Activated naive CD4-positive, alpha-beta T cell treated with anti-CD3 and anti-CD28 coated beads, Interleukin-2, amount 10 ng/mL, durations not matched to agents 7 days and 5 days (primary cell): ENCODE measurements around the gene NDUFA8.
A peak's percentile ranks its signal among the peaks of the same experiment; 100 is the strongest.

ENCODE experiments used
- CTCF ChIA-PET: fragments of 350-600 bp; sonication (Branson Sonifier 250); formaldehyde crosslinking; loops from one replicate; lab custom pipeline; 2021; ENCODE audit warnings: antibody characterized with exemption; lab: Charles Lee
- DNase-seq: peaks from one replicate; pipeline ENCODE4 v3.0.0-alpha.2; 2020
- H3K27ac Mint-ChIP-seq: one replicate; pipeline ENCODE4 v1.8.0; 2021; ENCODE audit warnings: mild to moderate bottlenecking, moderate library complexity, mixed read lengths
- H3K27me3 Mint-ChIP-seq: one replicate; pipeline ENCODE4 v1.8.0; 2021; ENCODE audit warnings: mild to moderate bottlenecking, mixed read lengths
- H3K36me3 Mint-ChIP-seq: one replicate; pipeline ENCODE4 v1.8.0; 2021; ENCODE audit warnings: mixed read lengths
- H3K4me1 Mint-ChIP-seq: one replicate; pipeline ENCODE4 v1.8.0; 2021; ENCODE audit warnings: mixed read lengths
- H3K4me3 Mint-ChIP-seq: one replicate; pipeline ENCODE4 v1.8.0; 2021; ENCODE audit warnings: mild to moderate bottlenecking, moderate library complexity, mixed read lengths
- H3K9me3 Mint-ChIP-seq: one replicate; pipeline ENCODE4 v1.8.0; 2021; ENCODE audit warnings: mixed read lengths

The NDUFA8 gene

DNA sequence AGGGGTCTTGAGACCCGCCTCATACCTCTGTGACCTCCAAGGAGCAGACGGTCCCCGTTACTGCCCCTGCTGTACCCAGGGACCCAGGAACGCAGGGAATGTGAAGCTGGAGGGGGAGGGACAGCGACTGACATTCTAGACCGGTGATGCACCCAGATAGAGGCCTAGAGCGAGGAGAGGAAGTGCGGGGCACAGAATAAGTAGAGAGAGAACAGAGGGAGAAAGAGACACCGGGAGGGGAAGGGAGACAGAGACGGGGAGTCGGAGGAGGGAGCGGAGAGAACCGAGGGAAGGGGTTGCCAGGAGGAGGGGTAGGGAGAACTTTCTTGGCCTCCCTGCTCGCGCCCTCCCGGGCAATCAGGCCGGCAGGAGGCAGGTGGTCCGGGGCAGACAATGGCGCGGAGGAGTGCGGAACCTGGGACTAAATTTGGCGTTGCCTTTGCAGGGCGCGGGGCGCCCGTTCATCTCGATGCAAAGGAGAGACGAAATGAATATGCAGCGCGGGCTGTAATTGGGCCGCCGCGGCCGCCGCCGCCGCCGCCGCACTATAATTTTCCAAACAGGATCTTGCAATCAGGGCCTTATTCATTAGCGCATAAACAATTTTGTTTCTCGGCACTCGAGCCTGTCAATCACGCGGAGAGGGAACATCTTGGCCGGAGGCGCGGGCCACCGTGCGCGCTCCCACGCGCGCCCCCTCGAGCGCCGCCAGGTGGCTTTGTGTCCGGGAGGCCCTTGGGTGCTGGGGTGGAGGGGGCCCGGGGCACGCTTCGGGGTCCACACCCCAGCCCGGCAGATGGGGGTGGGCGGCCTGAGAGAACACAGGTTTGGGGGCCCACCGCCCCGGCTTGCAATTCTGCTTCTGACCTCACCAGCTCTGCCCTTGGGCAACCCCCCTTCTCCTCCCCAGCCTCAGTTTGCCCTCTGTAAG, 33.0 kb downstream of the NDUFA8 start:
- DNase-seq, result no peak
- Mint-ChIP-seq H3K36me3 (no peaks in the 10 kb centered on the region), H3K27ac (no peak overlapping the region), H3K27me3 (peaks cover 83% of the 10 kb centered on the region), H3K9me3 (no peaks in the 10 kb centered on the region), H3K4me1 (peaks cover 18% of the 10 kb centered on the region), H3K4me3 (peak overlapping the region; percentile 22)
- CTCF ChIA-PET, result interaction anchor here (0.7 to 17.1 kb wide), 13 partner anchors 16 to 327 kb away, joined by 3 to 303 read pairs (median 5); no protein-coding TSS in a partner anchor

DNA sequence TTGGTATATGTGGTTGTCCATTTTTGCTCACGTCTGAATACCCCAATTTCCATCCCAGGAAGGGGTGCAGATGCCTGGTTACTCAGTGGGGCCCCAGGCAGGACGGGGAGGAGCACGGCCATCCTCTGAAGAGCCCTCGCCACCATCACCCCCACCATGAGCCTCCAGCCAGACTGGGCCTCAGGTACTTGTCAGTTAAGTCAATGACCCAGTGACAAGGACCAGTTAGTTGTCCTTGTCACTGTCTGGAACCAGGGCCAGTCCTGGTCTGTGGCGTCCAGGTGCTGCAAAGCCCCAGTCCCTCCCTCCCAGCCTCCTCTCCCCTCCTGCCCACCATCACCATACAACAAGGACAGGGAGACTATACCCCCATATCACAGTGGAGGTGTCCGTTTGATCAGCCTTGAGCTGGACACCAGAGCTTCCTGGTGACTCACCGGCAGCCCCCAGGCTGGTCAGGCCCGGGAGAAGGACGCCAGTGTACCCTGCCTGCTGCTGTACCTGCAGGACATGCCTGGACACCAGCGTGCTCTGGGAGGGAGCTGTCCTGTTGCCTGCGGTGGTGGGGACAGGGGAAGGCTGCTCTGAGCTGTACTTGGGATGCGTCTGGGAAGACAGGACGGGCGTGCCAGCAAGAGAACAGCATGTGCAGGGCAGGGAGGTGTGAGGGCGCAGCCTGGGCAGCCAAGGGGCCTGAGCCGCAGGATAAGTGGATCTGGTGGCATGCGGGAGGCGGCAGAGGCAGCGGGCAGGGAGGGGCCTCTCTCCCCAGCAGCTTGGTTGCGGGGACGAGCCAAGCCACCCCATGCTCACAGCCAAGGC, 33.9 kb downstream of the NDUFA8 start:
- no peaks in the 10 kb centered on the region for H3K9me3 Mint-ChIP-seq
- CTCF ChIA-PET, result interaction anchor here (0.7 to 17.1 kb wide), 28 partner anchors 10 to 687 kb away, joined by 3 to 303 read pairs (median 6); no protein-coding TSS in a partner anchor
- DNase-seq, result no peak
- peaks cover 75% of the 10 kb centered on the region for H3K27me3 Mint-ChIP-seq
- H3K36me3 Mint-ChIP-seq, result no peaks in the 10 kb centered on the region
- H3K27ac Mint-ChIP-seq, result no peak overlapping the region
- H3K4me1 Mint-ChIP-seq, result peaks cover 18% of the 10 kb centered on the region
- no peak overlapping the region for H3K4me3 Mint-ChIP-seq

DNA sequence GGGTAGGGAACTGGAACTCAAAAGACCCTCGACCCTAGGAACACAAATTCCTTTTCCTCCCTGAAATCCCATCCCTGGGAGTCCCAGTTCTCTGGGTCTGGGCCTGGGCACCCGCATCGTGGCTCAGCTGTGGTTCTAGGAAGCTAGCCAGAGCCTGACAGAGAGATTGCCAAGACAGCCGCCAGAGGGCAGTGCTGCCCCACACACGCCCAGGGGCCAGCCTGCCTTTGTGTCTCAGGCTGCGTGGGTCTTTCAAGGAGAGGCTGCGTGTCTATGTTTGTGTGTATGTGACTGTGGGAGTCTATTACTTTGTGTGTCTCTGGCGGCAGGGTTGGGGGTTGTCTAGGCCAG, 34.4 kb downstream of the NDUFA8 start:
- Mint-ChIP-seq H3K4me3 (no peak overlapping the region), H3K36me3 (no peaks in the 10 kb centered on the region), H3K27ac (no peak overlapping the region), H3K4me1 (peaks cover 18% of the 10 kb centered on the region), H3K9me3 (no peaks in the 10 kb centered on the region), H3K27me3 (peaks cover 71% of the 10 kb centered on the region)
- peak; percentile 84 for DNase-seq
- CTCF ChIA-PET, result interaction anchor here (0.6 to 17.1 kb wide), 34 partner anchors 9 to 687 kb away, joined by 3 to 303 read pairs (median 4); partner anchors contain the start of genes MRRF, PTGS1 and RBM18

DNA sequence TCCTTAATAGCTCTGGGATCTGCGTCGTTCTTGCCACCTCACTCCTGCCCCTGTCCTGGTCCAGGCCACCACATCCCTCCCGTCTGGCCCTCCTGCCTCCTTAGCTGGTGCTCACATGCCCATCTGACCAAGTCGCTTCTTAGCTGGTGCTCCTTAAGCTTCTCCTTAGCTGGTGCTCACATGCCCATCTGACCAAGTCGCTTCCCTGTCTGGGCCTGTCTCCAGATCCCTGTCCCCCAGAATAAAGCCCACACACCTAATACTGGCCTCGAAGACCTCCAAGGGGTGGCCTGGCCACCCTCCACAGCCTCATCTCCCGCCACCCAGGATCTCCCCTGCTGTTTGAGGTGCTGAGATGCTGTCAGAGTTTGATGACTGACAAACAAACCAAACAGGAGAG, 35.1 kb downstream of the NDUFA8 start:
- H3K4me3 Mint-ChIP-seq, result no peak overlapping the region
- DNase-seq, result no peak
- peaks cover 70% of the 10 kb centered on the region for H3K27me3 Mint-ChIP-seq
- CTCF ChIA-PET, result interaction anchor here (0.6 to 17.1 kb wide), 35 partner anchors 8 to 1119 kb away, joined by 3 to 303 read pairs (median 4); partner anchors contain the start of genes MRRF, PTGS1 and RBM18
- H3K4me1 Mint-ChIP-seq, result peaks cover 18% of the 10 kb centered on the region
- H3K27ac Mint-ChIP-seq, result no peak overlapping the region
- H3K9me3 Mint-ChIP-seq, result no peaks in the 10 kb centered on the region
- no peaks in the 10 kb centered on the region for H3K36me3 Mint-ChIP-seq

DNA sequence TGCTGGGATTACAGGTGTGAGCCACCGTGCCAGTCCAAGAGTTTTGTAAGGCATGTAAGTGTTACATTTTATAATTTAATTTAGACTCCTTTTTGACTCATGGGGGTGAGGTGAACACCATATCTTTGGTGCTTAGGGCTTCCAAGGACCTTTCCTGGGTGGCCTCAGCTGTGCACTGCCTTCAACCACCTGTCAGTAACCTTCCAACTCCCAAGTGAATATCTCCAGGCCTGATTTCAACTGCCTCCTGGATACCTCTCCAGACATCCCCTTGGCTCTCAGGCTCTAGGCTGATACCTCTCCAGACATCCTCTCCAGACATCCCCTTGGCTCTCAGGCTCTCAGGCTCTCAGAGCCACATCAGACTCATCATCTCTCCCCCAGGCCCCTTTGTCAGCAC, 35.5 kb downstream of the NDUFA8 start:
- Mint-ChIP-seq H3K36me3 (no peaks in the 10 kb centered on the region), H3K27ac (no peak overlapping the region), H3K27me3 (peaks cover 66% of the 10 kb centered on the region), H3K4me3 (no peak overlapping the region), H3K4me1 (peaks cover 18% of the 10 kb centered on the region), H3K9me3 (no peaks in the 10 kb centered on the region)
- no peak for DNase-seq
- CTCF ChIA-PET, result interaction anchor here (0.9 to 17.1 kb wide), 19 partner anchors 8 to 686 kb away, joined by 3 to 303 read pairs (median 9); no protein-coding TSS in a partner anchor

DNA sequence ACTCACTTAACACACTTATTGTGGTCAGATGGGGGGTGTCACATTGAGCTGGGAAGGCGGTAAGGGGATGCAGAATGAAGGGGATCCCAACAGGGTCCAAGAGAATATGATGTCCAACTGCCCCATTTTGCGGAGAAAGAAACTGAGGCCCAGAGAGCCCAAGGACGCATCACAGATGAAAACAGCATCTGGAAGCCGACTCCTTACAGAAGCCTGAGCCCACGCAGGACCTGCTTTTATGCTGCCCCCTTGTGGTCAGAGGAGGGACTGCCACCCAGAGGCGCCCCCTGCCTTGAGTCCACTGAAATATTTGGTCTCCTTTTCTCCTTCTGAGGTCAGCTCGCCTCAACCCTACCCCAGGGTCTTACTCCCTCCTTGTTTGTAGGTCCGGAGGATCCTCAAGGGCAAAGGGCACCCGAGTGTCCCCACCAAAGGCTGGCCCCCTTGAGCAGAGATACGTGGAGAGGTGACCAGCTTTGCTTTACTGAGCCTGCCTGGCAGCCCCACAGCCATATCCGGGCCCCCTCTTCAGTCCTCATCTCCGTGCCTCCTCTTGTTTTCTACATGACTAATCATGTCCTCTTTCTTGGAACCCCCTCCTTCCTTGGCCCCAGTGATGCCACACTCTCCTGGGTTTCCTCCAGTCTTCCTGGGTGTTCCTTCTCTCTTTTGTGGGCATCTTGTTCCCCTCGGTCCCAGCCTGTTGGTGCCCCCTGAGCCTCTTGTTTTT, 36.5 kb downstream of the NDUFA8 start:
- DNase-seq, result peak; percentile 82
- CTCF ChIA-PET, result interaction anchor here (0.7 to 17.1 kb wide), 17 partner anchors 9 to 685 kb away, joined by 3 to 303 read pairs (median 6); no protein-coding TSS in a partner anchor
- H3K27me3 Mint-ChIP-seq, result peaks cover 56% of the 10 kb centered on the region
- peaks cover 18% of the 10 kb centered on the region for H3K4me1 Mint-ChIP-seq
- H3K27ac Mint-ChIP-seq, result no peak overlapping the region
- no peaks in the 10 kb centered on the region for H3K9me3 Mint-ChIP-seq
- H3K36me3 Mint-ChIP-seq, result no peaks in the 10 kb centered on the region
- H3K4me3 Mint-ChIP-seq, result no peak overlapping the region

DNA sequence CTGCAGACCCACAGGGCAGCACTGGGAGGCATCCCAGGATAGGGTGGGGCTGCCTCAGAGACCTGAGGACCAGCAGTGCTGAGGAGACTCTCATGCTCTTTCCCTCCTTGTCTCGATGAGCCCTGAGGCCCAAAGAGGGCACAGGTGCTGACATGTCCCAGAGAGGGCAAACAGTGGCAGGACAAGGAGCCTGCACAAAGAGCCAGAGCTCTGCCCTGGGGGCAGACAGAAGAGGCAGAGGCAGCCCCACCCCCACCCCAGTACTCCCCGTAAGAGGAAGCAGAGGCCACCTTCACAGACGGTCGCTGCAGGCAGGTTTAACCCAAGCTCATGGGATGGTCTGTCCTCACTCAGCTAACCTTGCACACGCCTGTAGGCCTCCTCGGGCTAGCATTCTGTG, 37.1 kb downstream of the NDUFA8 start:
- peaks cover 16% of the 10 kb centered on the region for H3K4me1 Mint-ChIP-seq
- CTCF ChIA-PET, result interaction anchor here (0.7 to 17.1 kb wide), 15 partner anchors 10 to 686 kb away, joined by 3 to 303 read pairs (median 6); no protein-coding TSS in a partner anchor
- H3K36me3 Mint-ChIP-seq, result no peaks in the 10 kb centered on the region
- H3K27me3 Mint-ChIP-seq, result peaks cover 50% of the 10 kb centered on the region
- H3K27ac Mint-ChIP-seq, result no peak overlapping the region
- no peaks in the 10 kb centered on the region for H3K9me3 Mint-ChIP-seq
- DNase-seq, result no peak
- no peak overlapping the region for H3K4me3 Mint-ChIP-seq

DNA sequence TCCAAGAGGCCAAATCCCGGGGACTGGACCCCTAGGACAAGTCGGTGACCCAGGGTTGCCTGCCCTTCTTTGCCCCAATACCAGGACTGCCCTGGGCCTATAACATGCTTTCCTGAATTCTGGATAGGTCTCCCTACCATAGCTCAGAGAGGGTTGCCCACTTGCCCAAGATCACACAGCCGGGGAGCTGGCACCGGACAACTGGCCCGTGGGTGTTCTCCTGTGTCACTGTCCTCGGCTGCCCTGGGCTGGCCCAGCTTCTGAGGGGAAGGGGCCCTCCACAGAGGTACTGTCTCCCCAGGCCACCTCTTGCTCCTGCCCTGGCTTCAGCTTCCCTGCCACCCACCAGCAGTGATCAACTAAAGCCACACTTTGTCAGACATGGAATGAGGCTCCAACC, 37.6 kb downstream of the NDUFA8 start:
- CTCF ChIA-PET, result interaction anchor here (0.7 to 17.1 kb wide), 17 partner anchors 9 to 1227 kb away, joined by 3 to 303 read pairs (median 5); no protein-coding TSS in a partner anchor
- Mint-ChIP-seq H3K4me3 (no peak overlapping the region), H3K9me3 (no peaks in the 10 kb centered on the region), H3K27ac (no peak overlapping the region), H3K36me3 (no peaks in the 10 kb centered on the region), H3K27me3 (peaks cover 45% of the 10 kb centered on the region), H3K4me1 (peaks cover 14% of the 10 kb centered on the region)
- no peak for DNase-seq

DNA sequence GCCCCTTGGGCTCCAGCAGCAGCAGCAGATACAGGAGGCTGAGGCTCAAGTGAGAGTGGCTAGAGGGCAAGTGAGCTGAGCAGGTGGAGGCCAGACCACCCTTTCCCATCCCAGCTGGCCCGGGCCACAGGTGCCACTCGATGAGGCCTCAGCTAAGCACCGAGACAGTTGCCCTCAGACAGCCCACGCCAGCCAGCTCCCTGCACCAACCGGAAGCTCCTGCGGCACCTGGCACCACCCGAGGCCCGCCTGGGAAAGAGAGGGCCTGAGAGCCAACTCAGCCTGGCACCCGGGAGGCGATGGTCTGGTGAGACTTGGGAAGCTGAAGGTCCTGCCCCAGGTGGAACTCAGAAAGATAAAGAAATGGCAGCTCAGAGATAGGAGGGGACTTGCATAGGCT, 38.2 kb downstream of the NDUFA8 start:
- no peaks in the 10 kb centered on the region for H3K9me3 Mint-ChIP-seq
- CTCF ChIA-PET, result interaction anchor here (0.8 to 17.1 kb wide), 12 partner anchors 9 to 1228 kb away, joined by 3 to 303 read pairs (median 4); no protein-coding TSS in a partner anchor
- H3K27ac Mint-ChIP-seq, result no peak overlapping the region
- H3K4me3 Mint-ChIP-seq, result no peak overlapping the region
- no peak for DNase-seq
- H3K36me3 Mint-ChIP-seq, result no peaks in the 10 kb centered on the region
- H3K27me3 Mint-ChIP-seq, result peaks cover 39% of the 10 kb centered on the region
- H3K4me1 Mint-ChIP-seq, result peaks cover 10% of the 10 kb centered on the region

DNA sequence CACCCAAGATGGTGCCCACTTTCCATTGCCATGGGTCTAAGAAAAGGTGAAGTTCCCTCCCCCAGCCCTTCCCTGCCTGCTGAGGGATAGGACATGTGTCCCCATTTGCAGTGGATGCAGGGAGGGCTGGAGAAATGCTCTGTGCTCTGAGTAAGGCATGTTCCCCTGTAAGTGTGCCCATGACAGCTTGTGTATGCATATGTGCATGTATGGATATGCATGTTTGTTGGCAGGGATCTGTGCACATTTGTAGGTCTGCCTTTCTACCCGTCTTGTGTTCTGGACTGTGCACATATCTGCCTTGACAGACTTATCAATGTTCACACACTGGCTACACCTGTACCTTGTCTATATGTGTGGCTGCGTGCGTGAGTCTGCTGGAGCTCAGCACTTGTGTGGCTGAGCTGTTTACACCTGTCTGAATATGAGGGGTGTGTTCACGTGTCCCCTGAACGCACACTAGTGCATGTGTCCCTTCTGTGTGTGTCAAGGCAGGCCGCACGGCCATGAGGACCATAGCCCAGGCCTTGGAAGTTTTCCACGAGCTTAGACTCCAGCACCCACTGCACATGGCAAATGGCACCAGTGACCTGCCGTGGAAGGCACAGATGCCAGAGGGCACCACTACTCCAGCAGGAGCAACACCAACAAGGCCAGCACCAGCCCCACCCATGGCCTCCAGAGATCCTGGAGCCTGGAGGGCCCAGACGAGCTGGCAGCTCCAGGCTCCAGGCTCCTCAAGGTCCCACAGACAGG, 39.1 kb downstream of the NDUFA8 start:
- Mint-ChIP-seq H3K4me1 (peaks cover 4% of the 10 kb centered on the region), H3K9me3 (no peaks in the 10 kb centered on the region), H3K27me3 (peaks cover 34% of the 10 kb centered on the region), H3K27ac (no peak overlapping the region), H3K4me3 (no peak overlapping the region), H3K36me3 (no peaks in the 10 kb centered on the region)
- no peak for DNase-seq
- CTCF ChIA-PET, result interaction anchor here (0.8 to 17.1 kb wide), 7 partner anchors 8 to 1229 kb away, joined by 3 to 303 read pairs (median 5); no protein-coding TSS in a partner anchor

DNA sequence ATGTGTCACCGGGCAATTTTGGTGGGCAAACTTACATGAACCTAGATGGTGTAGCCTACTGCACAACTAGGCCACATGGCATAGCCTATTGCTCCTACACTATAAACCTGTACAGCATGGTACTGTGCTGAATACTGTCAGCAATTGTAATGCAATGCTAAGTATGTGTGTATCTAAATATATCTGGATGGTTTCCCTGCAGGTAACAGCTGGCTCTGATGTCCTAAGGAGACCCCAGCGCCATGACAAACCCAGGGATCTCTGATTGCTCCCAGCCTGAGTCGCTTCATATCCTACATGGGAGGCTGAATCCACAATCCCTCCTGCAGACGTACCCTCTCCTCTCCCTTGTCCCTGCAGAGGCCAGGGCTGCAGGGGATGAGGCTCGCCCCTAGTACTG, 39.9 kb downstream of the NDUFA8 start:
- H3K9me3 Mint-ChIP-seq, result no peaks in the 10 kb centered on the region
- no peaks in the 10 kb centered on the region for H3K36me3 Mint-ChIP-seq
- CTCF ChIA-PET, result interaction anchor here (2.3 to 17.1 kb wide), 3 partner anchors 18 to 233 kb away, joined by 5 to 303 read pairs (median 248); no protein-coding TSS in a partner anchor
- no peaks in the 10 kb centered on the region for H3K4me1 Mint-ChIP-seq
- H3K27me3 Mint-ChIP-seq, result peaks cover 29% of the 10 kb centered on the region
- H3K4me3 Mint-ChIP-seq, result no peak overlapping the region
- H3K27ac Mint-ChIP-seq, result no peak overlapping the region
- DNase-seq, result no peak

DNA sequence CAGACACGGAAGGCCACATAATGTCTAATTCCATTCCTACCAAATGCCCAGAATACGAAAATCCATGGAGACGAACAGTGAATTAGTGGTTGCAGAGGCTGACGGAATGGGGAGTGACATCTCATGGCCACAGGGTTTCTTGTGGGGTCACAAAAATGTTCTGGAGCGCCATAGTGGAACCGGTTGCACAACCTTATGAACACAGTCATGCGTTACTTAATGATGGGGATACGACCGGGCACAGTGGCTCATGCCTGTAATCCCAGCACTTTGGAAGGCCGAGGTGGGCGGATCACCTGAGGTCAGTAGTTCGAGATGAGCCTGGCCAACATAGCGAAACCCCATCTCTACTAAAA, 40.4 kb downstream of the NDUFA8 start:
- Mint-ChIP-seq H3K27ac (no peak overlapping the region), H3K27me3 (peaks cover 24% of the 10 kb centered on the region), H3K36me3 (no peaks in the 10 kb centered on the region), H3K4me1 (no peaks in the 10 kb centered on the region), H3K4me3 (no peak overlapping the region), H3K9me3 (no peaks in the 10 kb centered on the region)
- CTCF ChIA-PET, result interaction anchor here (0.7 to 17.1 kb wide), 3 partner anchors 22 to 674 kb away, joined by 4 to 303 read pairs (median 248); no protein-coding TSS in a partner anchor
- DNase-seq, result no peak
